Gastroesophageal sphincter (tissue), 4 donors: ENCODE data around the gene HAUS7. TPM values are rescaled to one million over a fixed set of nuclear protein-coding genes. Genes with fewer than 3 reads are reported as not detected.
A peak's percentile ranks its signal among the peaks of the same experiment; 100 is the strongest.

ENCODE experiments used
- ATAC-seq: fragments of 150-250 bp; one replicate; pipeline ENCODE4 v1.9.1; 2016; ENCODE audit warnings: mild to moderate bottlenecking, moderate library complexity
- H3K27ac ChIP-seq, 4 donors: fragments of 200-600 bp; sonication (generic) in 3 of 4; 1 replicate in 3 of 4; 2 replicates in 1 of 4; pipeline ENCODE4 v1.5.1; 2016 to 2019
- H3K27me3 ChIP-seq: fragments of 200-600 bp; sonication (generic); one replicate; pipeline ENCODE4 v1.5.1; 2019
- H3K36me3 ChIP-seq, 2 donors: fragments of 200-600 bp; sonication (generic); one replicate each; pipeline ENCODE4 v1.5.1; 2019; ENCODE audit warnings: control low read depth in 1 of 2
- H3K4me1 ChIP-seq, 3 donors: fragments of 200-600 bp; sonication (generic); 1 replicate in 2 of 3; 2 replicates in 1 of 3; pipeline ENCODE4 v1.5.1; 2016 to 2019; ENCODE audit warnings: control low read depth in 2 of 3
- H3K4me3 ChIP-seq, 2 donors: fragments of 200-600 bp; sonication (generic); one replicate each; pipeline ENCODE4 v1.5.1; 2019; ENCODE audit warnings: mild to moderate bottlenecking in 1 of 2, moderate library complexity in 1 of 2
- H3K9me3 ChIP-seq, 3 donors: fragments of 200-600 bp; sonication (generic); one replicate each; pipeline ENCODE4 v1.5.1; 2017 to 2019; ENCODE audit warnings: control low read depth in 2 of 3
- CTCF ChIP-seq, 4 experiments: fragments of 200-600 bp in 2 of 4; fragments of 450-650 bp in 2 of 4; sonication (generic) in 1 of 4; IDR thresholded peaks; one replicate each; pipeline ENCODE4 v1.5.1; 2017 to 2019; ENCODE audit warnings: antibody characterized with exemption in 4 of 4, mild to moderate bottlenecking in 2 of 4, moderate library complexity in 2 of 4
- EP300 ChIP-seq: sonication (generic); formaldehyde crosslinking; IDR thresholded peaks from one replicate; pipeline ENCODE4 v1.6.1; 2017; ENCODE audit warnings: antibody characterized with exemption, mild to moderate bottlenecking
- POLR2A ChIP-seq, 2 donors: fragments of 450-650 bp; IDR thresholded peaks; one replicate each; pipeline ENCODE4 v1.6.1; 2017; ENCODE audit warnings: antibody characterized with exemption in 2 of 2, mild to moderate bottlenecking in 2 of 2, moderate library complexity in 1 of 2
- POLR2AphosphoS5 ChIP-seq: sonication (generic); formaldehyde crosslinking; IDR thresholded peaks from one replicate; pipeline ENCODE4 v1.6.1; 2017; ENCODE audit warnings: antibody characterized with exemption
- WGBS, 2 donors: methylation state at CpG; one replicate each; pipeline ENCODE4 v1.1.5; 2018; ENCODE audit warnings: low coverage in 1 of 2; 5-methylcytosine and 5-hydroxymethylcytosine counted together
- small RNA-seq, 4 donors: library from RNA; depleted of rRNA; stranded (forward); fragments of <200 nt; gene quantifications; one replicate each; pipeline ENCODE3, GENCODE V24; 2016
- total RNA-seq, 4 donors: library from RNA; depleted of rRNA; stranded (reverse); fragments of >200 nt; gene quantifications; one replicate each; pipeline ENCODE4 v1.1.0, GENCODE V29; 2016

The HAUS7 gene
- total RNA-seq, 4 donors from 2014 or later = 20.2 to 34.0 (median 28.3) TPM

GRCh38 chrX:153401133-153401764, 69.1 kb downstream of the HAUS7 start, which contains the start of gene PNMA6E:
PNMA6E (minus strand) TSS chrX:153401350; CDS start chrX:153398849, 2,501 bp downstream.
- TF ChIP-seq POLR2AphosphoS5 (no peak), POLR2A (IDR thresholded peaks at IDR 0.05) (no peak), EP300 (no peak), CTCF (IDR thresholded peaks at IDR 0.05) (no peak)
- no peaks in the 10 kb centered on the region for H3K9me3 ChIP-seq
- no peak within 1 kb of the TSS for H3K27ac ChIP-seq
- WGBS, 2 donors = 92 to 98% methylated on average over 2 to 7 of the region's 29 CpGs
- no peaks in the 10 kb centered on the region for H3K36me3 ChIP-seq
- H3K4me3 ChIP-seq = no peak within 1 kb of the TSS
- no peak for ATAC-seq
- H3K27me3 ChIP-seq = peaks cover 12% of the 10 kb centered on the region
- H3K4me1 ChIP-seq = no peaks in the 10 kb centered on the region

GRCh38 chrX:153400146-153401132, 69.9 kb downstream of the HAUS7 start:
- no peak overlapping the region for H3K4me3 ChIP-seq
- no peaks in the 10 kb centered on the region for H3K36me3 ChIP-seq
- 82% methylated on average over 11 of the region's 60 CpGs; no CpG with 5 or more reads in 1 of the 2 donors for WGBS, 2 donors
- ATAC-seq = peak; percentile 34
- H3K9me3 ChIP-seq = no peaks in the 10 kb centered on the region
- no peaks in the 10 kb centered on the region for H3K4me1 ChIP-seq
- peaks cover 12% of the 10 kb centered on the region for H3K27me3 ChIP-seq
- H3K27ac ChIP-seq = no peak overlapping the region
- TF ChIP-seq CTCF (IDR thresholded peaks at IDR 0.05) (peak in 3 of 4 experiments; percentile 38 to 57 (median 47)), POLR2A (IDR thresholded peaks at IDR 0.05) (no peak), POLR2AphosphoS5 (no peak)

- Histone ChIP-seq H3K4me1 (no peaks in the 10 kb centered on the region), H3K36me3 (no peaks in the 10 kb centered on the region), H3K9me3 (no peaks in the 10 kb centered on the region), H3K27me3 (peaks cover 12% of the 10 kb centered on the region), H3K4me3 (no peak overlapping the region), H3K27ac (no peak overlapping the region)
- no peak for TF ChIP-seq POLR2AphosphoS5
- TF ChIP-seq POLR2A (IDR thresholded peaks at IDR 0.05) = no peak
- TF ChIP-seq CTCF (IDR thresholded peaks at IDR 0.05) = no peak
- no peak for TF ChIP-seq EP300
- WGBS, 2 donors = 80 to 88% methylated on average over 1 to 2 of the region's 17 CpGs
- ATAC-seq = no peak
Measured at GRCh38 chrX:153398275-153398960, 72.0 kb downstream of the HAUS7 start.

Small RNAs within 50 kb of the gene (small RNA-seq; reads per million reads assigned to genes)
- gene RN7SL667P = 0 reads per million in 4 donors

Other genes starting within 250 kb of the HAUS7 start
- gene PNMA6F, start 148.8 kb downstream of the HAUS7 start, total RNA-seq = not detected
- 10 to 100 TPM; 13.6 to 20.1 (median 16.2) TPM for gene ZNF275, start 136.4 kb downstream of the HAUS7 start, total RNA-seq
- gene PNMA6E, start 69.2 kb downstream of the HAUS7 start, total RNA-seq = not detected
- gene ZFP92, start 59.1 kb downstream of the HAUS7 start, total RNA-seq = 1 to 10 TPM; 1.5 to 3.8 (median 2.0) TPM
- gene TREX2, start 24.5 kb downstream of the HAUS7 start, total RNA-seq = 1 to 10 TPM in 2 of 4 donors, under 1 TPM in 2; 0.42 to 1.6 (median 0.87) TPM
- 10 to 100 TPM; 10.4 to 49.4 (median 16.5) TPM for gene BGN, start 24.4 kb upstream of the HAUS7 start, total RNA-seq
- under 1 TPM in 3 of 4 donors, not detected in 1; 0.13 to 0.37 (median 0.31) TPM for gene ATP2B3, start 47.1 kb upstream of the HAUS7 start, total RNA-seq
- 10 to 100 TPM; 30.7 to 57.7 (median 51.4) TPM for gene CCNQ, start 128.6 kb upstream of the HAUS7 start, total RNA-seq
- gene DUSP9, start 176.6 kb upstream of the HAUS7 start, total RNA-seq = not detected
- gene PNCK, start 203.2 kb upstream of the HAUS7 start, total RNA-seq = 10 to 100 TPM; 14.4 to 55.9 (median 30.1) TPM
- gene SLC6A8, start 217.3 kb upstream of the HAUS7 start, total RNA-seq = 10 to 100 TPM; 25.3 to 86.6 (median 37.9) TPM